ENCODE measurements around the gene ATXN1. TPM values are rescaled to one million over a fixed set of nuclear protein-coding genes. Genes with fewer than 3 reads are reported as not detected.

The ATXN1 gene
- total and polyA plus RNA-seq, 2 of the 13 experiments (the other 11 are each of a cell fraction or from before 2014, with no cell fraction given): 20.7 to 39.5 TPM

- TF ChIP-seq ZNF576 (CRISPR knock-in tag; IDR thresholded peaks at IDR 0.05) (no peak), HOMEZ (CRISPR knock-in tag; IDR thresholded peaks at IDR 0.05; ENCODE audit: low read depth) (peak; percentile 39; the same call in 1 of the 2 replicates), SIN3A (IDR thresholded peaks at IDR 0.05; ENCODE audit: borderline replicate concordance, low read depth, low read length) (no peak), KLF11 (CRISPR knock-in tag; IDR thresholded peaks at IDR 0.05) (0 out of 2 replicates have a peak, but pooled peaks have one; percentile 51), TEAD3 (CRISPR knock-in tag; optimal IDR thresholded peaks at IDR 0.05; ENCODE audit: borderline replicate concordance) (peak; percentile 40), SKI (IDR thresholded peaks at IDR 0.05; ENCODE audit: partially characterized antibody) (peak; percentile 26), ATF3 (CRISPR knock-in tag; IDR thresholded peaks at IDR 0.05) (0 out of 2 replicates have a peak, but pooled peaks have one; percentile 18)
These were observed 9.7 kb upstream of the ATXN1 start (continued) for GRCh38 chr6:16770701-16771569.

- Histone ChIP-seq H3K4me3 (replicated peaks in 1 of 3; ENCODE audit: insufficient read depth in 1 of 3, low read depth in 2 of 3, low read length in 3 of 3) (no peak overlapping the region), H3K36me3 (replicated peaks in 1 of 2; ENCODE audit: control insufficient read depth in 1 of 2, insufficient read depth in 2 of 2, low read length in 2 of 2) (no peaks in the 10 kb centered on the region), H3K79me2 (ENCODE audit: insufficient read depth, low read length) (no peaks in the 10 kb centered on the region), H3K4me1 (ENCODE audit: insufficient read depth, low read length) (peaks cover 31% of the 10 kb centered on the region), H3K27ac (ENCODE audit: extremely low read length, insufficient read depth, low read length) (no peak overlapping the region), H3K4me2 (ENCODE audit: low read depth, low read length) (peak overlapping the region; percentile 62; the same call in 1 of the 2 replicates), H3K9ac (ENCODE audit: insufficient read depth, low read depth, low read length) (no peak overlapping the region), H3K9me3 (ENCODE audit: low read length) (no peaks in the 10 kb centered on the region), H3K27me3 (ENCODE audit: control insufficient read depth in 1 of 2, insufficient read depth in 2 of 2, low read length in 2 of 2) (no peaks in the 10 kb centered on the region), H2AFZ (ENCODE audit: low read length) (no peak overlapping the region), H4K20me1 (ENCODE audit: insufficient read depth, low read length) (no peaks in the 10 kb centered on the region)
- WGBS (ENCODE audit: low lambda C conversion rate): 84% methylated on average over 5 of the region's 5 CpGs
- no TSS peak for BruUV-seq (replicated peaks)
- in situ Hi-C loops (cut with HindIII; ENCODE audit: extremely low pct_ligation_motif_present, low pct_unique_long_range_greater_than_20kb): loop anchor here (5.0 to 10.0 kb wide), 2 partner anchors 192 to 315 kb away; no protein-coding TSS in a partner anchor
- intact Hi-C loops (cut with micrococcal nuclease; ENCODE audit: unreplicated experiment): loop anchor here (2.0 to 10.0 kb wide), 4 partner anchors 195 to 483 kb away; no protein-coding TSS in a partner anchor
- ChIA-PET CTCF (ENCODE audit: low intra/inter-chr PET ratio, low total read pairs) (interaction anchor here (1.7 to 2.5 kb wide), 2 partner anchors 259 to 438 kb away, joined by 10 read pairs; no protein-coding TSS in a partner anchor), POLR2A (no interaction called here)
- FAIRE-seq: no peak
- no peak for TF ChIP-seq PAF1 (CRISPR knock-in tag; IDR thresholded peaks at IDR 0.05)
- no peak for TF ChIP-seq SP1 (IDR thresholded peaks at IDR 0.05)
- TF ChIP-seq SP1 (CRISPR knock-in tag; IDR thresholded peaks at IDR 0.05): no peak
- TF ChIP-seq XRCC5 (optimal IDR thresholded peaks at IDR 0.05; ENCODE audit: low read length): no peak
- no peak for TF ChIP-seq ELK4 (CRISPR knock-in tag; IDR thresholded peaks at IDR 0.05; ENCODE audit: borderline replicate concordance)
- TF ChIP-seq CERS6 (CRISPR knock-in tag; IDR thresholded peaks at IDR 0.05): no peak
- no peak for ATAC-seq
- DNase-seq (ENCODE audit: low spot score): no peak
These were observed 8.7 kb upstream of the ATXN1 start for GRCh38 chr6:16769986-16770376.
